ENCODE results near the gene KCND3.

The KCND3 gene

GRCh38 chr1:111989531-111990025 lies at the start of gene KCND3:
KCND3 (minus strand) TSS chr1:111989668.
- H3K27ac ChIP-seq, result no peak within 1 kb of the TSS
- TF ChIP-seq, protein P1, sequence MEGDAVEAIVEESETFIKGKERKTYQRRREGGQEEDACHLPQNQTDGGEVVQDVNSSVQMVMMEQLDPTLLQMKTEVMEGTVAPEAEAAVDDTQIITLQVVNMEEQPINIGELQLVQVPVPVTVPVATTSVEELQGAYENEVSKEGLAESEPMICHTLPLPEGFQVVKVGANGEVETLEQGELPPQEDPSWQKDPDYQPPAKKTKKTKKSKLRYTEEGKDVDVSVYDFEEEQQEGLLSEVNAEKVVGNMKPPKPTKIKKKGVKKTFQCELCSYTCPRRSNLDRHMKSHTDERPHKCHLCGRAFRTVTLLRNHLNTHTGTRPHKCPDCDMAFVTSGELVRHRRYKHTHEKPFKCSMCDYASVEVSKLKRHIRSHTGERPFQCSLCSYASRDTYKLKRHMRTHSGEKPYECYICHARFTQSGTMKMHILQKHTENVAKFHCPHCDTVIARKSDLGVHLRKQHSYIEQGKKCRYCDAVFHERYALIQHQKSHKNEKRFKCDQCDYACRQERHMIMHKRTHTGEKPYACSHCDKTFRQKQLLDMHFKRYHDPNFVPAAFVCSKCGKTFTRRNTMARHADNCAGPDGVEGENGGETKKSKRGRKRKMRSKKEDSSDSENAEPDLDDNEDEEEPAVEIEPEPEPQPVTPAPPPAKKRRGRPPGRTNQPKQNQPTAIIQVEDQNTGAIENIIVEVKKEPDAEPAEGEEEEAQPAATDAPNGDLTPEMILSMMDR (IDR thresholded peaks at IDR 0.05), result no peak
- no peaks in the 10 kb centered on the region for H3K4me1 ChIP-seq (ENCODE audit: control insufficient read depth in 1 of 2, insufficient read depth in 1 of 2, low read depth in 1 of 2, low read length in 1 of 2)
- no peak within 1 kb of the TSS for H3K4me3 ChIP-seq (ENCODE audit: low read depth in 1 of 2, low read length in 1 of 2)
- no peaks in the 10 kb centered on the region for H3K36me3 ChIP-seq
- H3K27me3 ChIP-seq, result peaks cover 96% of the 10 kb centered on the region
- no peaks in the 10 kb centered on the region for H3K9me3 ChIP-seq

- H3K27me3 ChIP-seq, result no peaks in the 10 kb centered on the region
- no peaks in the 10 kb centered on the region for H3K4me1 ChIP-seq (ENCODE audit: control insufficient read depth in 1 of 2, insufficient read depth in 1 of 2, low read depth in 1 of 2, low read length in 1 of 2)
- H3K36me3 ChIP-seq, result no peaks in the 10 kb centered on the region
- no peak overlapping the region for H3K4me3 ChIP-seq (ENCODE audit: low read depth in 1 of 2, low read length in 1 of 2)
- no peak overlapping the region for H3K27ac ChIP-seq
- TF ChIP-seq, protein P1 (IDR thresholded peaks at IDR 0.05), result no peak
- no peaks in the 10 kb centered on the region for H3K9me3 ChIP-seq
Measured at GRCh38 chr1:112034277-112034676, 44.8 kb upstream of the KCND3 start.

DNA sequence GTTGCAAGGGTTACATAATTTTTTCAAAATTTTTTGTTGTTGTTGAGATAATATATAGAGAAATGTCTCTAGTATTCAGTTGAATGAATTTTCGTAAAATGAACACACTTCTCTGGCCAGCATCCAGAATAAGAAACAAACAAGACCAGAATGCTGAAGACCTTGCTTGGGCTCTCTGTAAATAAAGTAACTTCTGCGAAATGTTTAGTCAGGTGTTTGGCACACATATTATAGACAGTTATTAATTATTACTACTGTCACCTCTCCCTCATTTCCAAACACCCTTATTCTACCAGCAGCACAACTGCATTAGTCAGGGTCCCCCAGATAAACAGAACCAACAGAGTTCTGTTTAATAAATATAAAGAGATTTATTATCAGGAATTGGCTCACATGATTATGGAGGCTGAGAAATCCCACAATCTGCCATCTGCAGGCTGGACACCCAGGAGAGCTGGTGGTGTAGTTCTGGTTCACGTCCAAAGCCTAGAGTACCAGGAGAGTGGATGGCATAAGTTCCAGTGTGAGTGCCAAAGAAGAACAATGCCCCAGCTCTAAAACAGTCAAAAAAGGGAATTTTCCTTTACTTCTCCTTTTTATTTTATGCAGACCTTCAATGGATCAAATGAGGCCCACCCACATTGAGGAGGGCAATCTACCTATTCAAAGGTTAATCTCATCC lies 44.1 kb upstream of the KCND3 start:
- no peaks in the 10 kb centered on the region for H3K9me3 ChIP-seq
- no peaks in the 10 kb centered on the region for H3K27me3 ChIP-seq
- no peak overlapping the region for H3K4me3 ChIP-seq (ENCODE audit: low read depth in 1 of 2, low read length in 1 of 2)
- no peaks in the 10 kb centered on the region for H3K36me3 ChIP-seq
- no peak overlapping the region for H3K27ac ChIP-seq
- TF ChIP-seq, protein P1 (IDR thresholded peaks at IDR 0.05), result no peak
- H3K4me1 ChIP-seq (ENCODE audit: control insufficient read depth in 1 of 2, insufficient read depth in 1 of 2, low read depth in 1 of 2, low read length in 1 of 2), result no peaks in the 10 kb centered on the region

GRCh38 chr1:112030157-112030556 lies 40.7 kb upstream of the KCND3 start:
- TF ChIP-seq, protein P1 (IDR thresholded peaks at IDR 0.05), result no peak
- Histone ChIP-seq H3K9me3 (no peaks in the 10 kb centered on the region), H3K36me3 (no peaks in the 10 kb centered on the region), H3K27me3 (peaks cover 5% of the 10 kb centered on the region), H3K27ac (no peak overlapping the region), H3K4me3 (ENCODE audit: low read depth in 1 of 2, low read length in 1 of 2) (no peak overlapping the region), H3K4me1 (ENCODE audit: control insufficient read depth in 1 of 2, insufficient read depth in 1 of 2, low read depth in 1 of 2, low read length in 1 of 2) (no peaks in the 10 kb centered on the region)

DNA sequence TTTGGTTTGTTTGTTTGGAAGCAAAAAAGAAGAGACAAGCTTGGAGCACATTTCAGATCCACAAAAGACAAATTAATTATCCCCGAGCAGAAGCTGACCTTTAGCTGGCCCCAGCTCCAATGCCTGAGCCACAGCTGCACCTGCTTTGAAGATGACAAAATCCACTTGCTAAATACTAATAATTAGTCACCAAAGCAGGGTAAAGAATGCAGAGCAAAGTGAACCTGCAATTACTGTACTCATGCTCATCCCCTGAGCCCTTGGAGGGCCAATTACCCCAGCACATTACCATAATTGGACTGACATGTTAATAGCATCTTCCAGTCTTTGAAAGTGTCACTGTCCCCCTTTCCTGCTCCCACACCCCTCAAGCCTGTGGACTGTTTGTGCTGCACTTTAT lies 38.2 kb upstream of the KCND3 start:
- TF ChIP-seq, protein P1 (IDR thresholded peaks at IDR 0.05), result no peak
- Histone ChIP-seq H3K27me3 (peaks cover 5% of the 10 kb centered on the region), H3K27ac (no peak overlapping the region), H3K4me1 (ENCODE audit: control insufficient read depth in 1 of 2, insufficient read depth in 1 of 2, low read depth in 1 of 2, low read length in 1 of 2) (no peaks in the 10 kb centered on the region), H3K9me3 (no peaks in the 10 kb centered on the region), H3K4me3 (ENCODE audit: low read depth in 1 of 2, low read length in 1 of 2) (no peak overlapping the region), H3K36me3 (no peaks in the 10 kb centered on the region)

All from neutrophil (primary cell).